ENCODE results near the gene RPUSD3.
A peak's percentile ranks its signal among the peaks of the same experiment; 100 is the strongest.

The RPUSD3 gene

GRCh38 chr3:9837701-9838582 lies 5.9 kb downstream of the RPUSD3 start:
- DNase-seq, result no peak

- no peak for DNase-seq
These were observed 9.1 kb downstream of the RPUSD3 start for GRCh38 chr3:9834520-9835380.

GRCh38 chr3:9833078-9833477 lies 10.7 kb downstream of the RPUSD3 start:
- no peak for DNase-seq

GRCh38 chr3:9831253-9831652 lies 12.6 kb downstream of the RPUSD3 start:
- DNase-seq, result no peak

GRCh38 chr3:9828801-9829755 lies 14.7 kb downstream of the RPUSD3 start:
- DNase-seq, result no peak

- DNase-seq, result no peak
These were observed 16.8 kb downstream of the RPUSD3 start for GRCh38 chr3:9826815-9827573.

GRCh38 chr3:9825451-9826040 lies 18.3 kb downstream of the RPUSD3 start:
- no peak for DNase-seq

GRCh38 chr3:9820946-9821345 lies 22.9 kb downstream of the RPUSD3 start:
- no peak for DNase-seq

GRCh38 chr3:9820543-9820942 lies 23.3 kb downstream of the RPUSD3 start:
- no peak for DNase-seq

- no peak for DNase-seq
These were observed 25.0 kb downstream of the RPUSD3 start for GRCh38 chr3:9818666-9819335.

- DNase-seq, result no peak
These were observed 26.4 kb downstream of the RPUSD3 start for GRCh38 chr3:9817436-9817835.

GRCh38 chr3:9815986-9816385 lies 27.8 kb downstream of the RPUSD3 start:
- DNase-seq, result no peak

- no peak for DNase-seq
These were observed 30.8 kb downstream of the RPUSD3 start for GRCh38 chr3:9812870-9813483.

- no peak for DNase-seq
These were observed 33.0 kb downstream of the RPUSD3 start for GRCh38 chr3:9810846-9811245.

- peak; percentile 50 for DNase-seq
These were observed 33.4 kb downstream of the RPUSD3 start for GRCh38 chr3:9810433-9810770.

- DNase-seq, result peak; percentile 80
These were observed 34.0 kb downstream of the RPUSD3 start, which contains the start of gene TTLL3 for GRCh38 chr3:9809615-9810432. Gene TTLL3, plus strand, starts transcription at chr3:9810262. Its CDS starts 400 bp downstream, at chr3:9810662.

- DNase-seq, result no peak
These were observed 34.6 kb downstream of the RPUSD3 start for GRCh38 chr3:9809239-9809614.

GRCh38 chr3:9808345-9809037 lies 35.3 kb downstream of the RPUSD3 start:
- no peak for DNase-seq

- DNase-seq, result no peak
These were observed 35.8 kb downstream of the RPUSD3 start for GRCh38 chr3:9807981-9808344.

All from right kidney (tissue), 1 donor.